ENCODE results near the gene SEC11C. TPM values are rescaled to one million over a fixed set of nuclear protein-coding genes. Genes with fewer than 3 reads are reported as not detected.

SEC11C gene
- total and polyA plus RNA-seq, 2 of the 8 experiments (the other 6 are each of a cell fraction or from before 2014, with no cell fraction given), result 27.1 to 59.3 TPM

- DNase-seq (ENCODE audit: low read depth in 1 of 2, low spot score in 2 of 2), result peak; percentile 38 to 70
- H3K4ac ChIP-seq (replicated peaks; ENCODE audit: insufficient read length, low read depth, low read length), result no peak overlapping the region
- peak overlapping the region; percentile 84 for H2AFZ ChIP-seq (ENCODE audit: low read length)
- H3K4me2 ChIP-seq (ENCODE audit: insufficient read depth in 1 of 2, low read depth in 2 of 2, low read length in 2 of 2), result no peak overlapping the region
- no peaks in the 10 kb centered on the region for H3K36me3 ChIP-seq (ENCODE audit: control insufficient read depth in 2 of 4, insufficient read depth in 4 of 4, low read length in 3 of 4)
- no peak overlapping the region for H2BK12ac ChIP-seq (ENCODE audit: low read depth, low read length)
- CTCF ChIA-PET (ENCODE audit: partially characterized antibody), result interaction anchor here (0.6 to 2.8 kb wide), 3 partner anchors 11 to 31 kb away, joined by 3 to 10 read pairs (median 10); no protein-coding TSS in a partner anchor
- no peaks in the 10 kb centered on the region for H3K23me2 ChIP-seq (ENCODE audit: low read depth, low read length)
- no peak overlapping the region for H3K18ac ChIP-seq (ENCODE audit: extremely low read depth, low read length)
- H2BK120ac ChIP-seq (replicated peaks; ENCODE audit: low read depth, low read length), result no peak overlapping the region
- H3K4me3 ChIP-seq (ENCODE audit: extremely low read depth in 1 of 4, insufficient read depth in 2 of 4, low read depth in 3 of 4, low read length in 4 of 4), result no peak overlapping the region
- no peaks in the 10 kb centered on the region for H3K79me2 ChIP-seq (ENCODE audit: control insufficient read depth in 1 of 2, insufficient read depth in 2 of 2, low read length in 2 of 2)
- H4K91ac ChIP-seq (replicated peaks; ENCODE audit: insufficient read length, low read length), result no peak overlapping the region
- H2AK5ac ChIP-seq (ENCODE audit: low read depth, low read length), result no peak overlapping the region
- no peak overlapping the region for H3K23ac ChIP-seq (ENCODE audit: insufficient read length)
- FAIRE-seq, result peak; percentile 62
- no peak overlapping the region for H4K8ac ChIP-seq (ENCODE audit: extremely low read depth, insufficient read depth, low read length)
- no peak overlapping the region for H3K9ac ChIP-seq (replicated peaks in 1 of 4; ENCODE audit: extremely low read depth in 1 of 4, low read depth in 3 of 4, low read length in 3 of 4)
- WGBS, 2 experiments (ENCODE audit: extremely low coverage in 1 of 2, insufficient coverage in 1 of 2, insufficient read length in 1 of 2, insufficient replicate concordance in 2 of 2, low coverage in 1 of 2, low lambda C conversion rate in 2 of 2, missing lambda C conversion rate in 1 of 2), result 62% methylated on average over 7 of the region's 7 CpGs; no CpG with 5 or more reads in 1 of the 2 experiments
- H3K27me3 ChIP-seq (replicated peaks in 1 of 4; ENCODE audit: control insufficient read depth in 3 of 4, extremely low read depth in 1 of 4, insufficient read depth in 3 of 4, low read length in 3 of 4), result peaks cover 0 to 2% (median 0%) of the 10 kb centered on the region in 4 experiments; a peak in 1 of 7 replicates
- H2BK15ac ChIP-seq (ENCODE audit: low read length), result no peak overlapping the region
- H4K5ac ChIP-seq (ENCODE audit: insufficient read length, low read depth, low read length), result no peak overlapping the region
- no peak overlapping the region for H2BK5ac ChIP-seq (ENCODE audit: low read depth, low read length)
- no peaks in the 10 kb centered on the region for H3K79me1 ChIP-seq (ENCODE audit: low read depth, low read length)
- H4K20me1 ChIP-seq (replicated peaks in 1 of 2; ENCODE audit: control insufficient read depth in 1 of 2, insufficient read depth in 2 of 2, low read length in 2 of 2), result no peaks in the 10 kb centered on the region
- POLR2A ChIA-PET (ENCODE audit: partially characterized antibody), result no interaction called here
- peaks cover 0 to 3% (median 1%) of the 10 kb centered on the region in 4 experiments; a peak in 4 of 7 replicates for H3K4me1 ChIP-seq (replicated peaks in 1 of 4; ENCODE audit: control insufficient read depth in 3 of 4, insufficient read depth in 4 of 4, low read length in 3 of 4)
- H3K27ac ChIP-seq (ENCODE audit: low read depth, low read length), result no peak overlapping the region
- no peak overlapping the region for H3K56ac ChIP-seq (replicated peaks; ENCODE audit: insufficient read length, low read depth, low read length)
- no peak overlapping the region for H3K14ac ChIP-seq (ENCODE audit: insufficient read length)
- no peak overlapping the region; the same call in 1 of the 2 replicates for H2BK20ac ChIP-seq (ENCODE audit: low read length)
- H3K9me3 ChIP-seq (ENCODE audit: insufficient read depth in 2 of 2, low read depth in 1 of 2, low read length in 1 of 2), result no peaks in the 10 kb centered on the region
- 0 out of 4 replicates have a peak, but pooled peaks of 1 of the 2 experiments have one; percentile 70 for TF ChIP-seq HDAC2 (IDR thresholded peaks at IDR 0.05; ENCODE audit: borderline replicate concordance in 1 of 2, low read depth in 2 of 2, low read length in 2 of 2)
- no peak for TF ChIP-seq ATF2 (IDR thresholded peaks at IDR 0.05; ENCODE audit: low read length)
- peak; percentile 71 to 85 (median 75) for TF ChIP-seq CTCF (IDR thresholded peaks at IDR 0.05; ENCODE audit: control extremely low read depth in 1 of 3, insufficient read depth in 1 of 3, low read depth in 1 of 3, low read length in 3 of 3)
- TF ChIP-seq SP1 (IDR thresholded peaks at IDR 0.05; ENCODE audit: low read depth, low read length), result no peak
- no peak for TF ChIP-seq MAFK (IDR thresholded peaks at IDR 0.05; ENCODE audit: low read depth, low read length)
- no peak for TF ChIP-seq KDM4A (IDR thresholded peaks at IDR 0.05; ENCODE audit: low read depth, low read length, severe bottlenecking)
- 0 out of 2 replicates have a peak, but pooled peaks have one; percentile 51 for TF ChIP-seq YY1 (IDR thresholded peaks at IDR 0.05; ENCODE audit: low read depth, low read length)
These were observed 43.4 kb upstream of the SEC11C start for GRCh38 chr18:59096098-59096789.
